Neural cell (in vitro differentiated cells): ENCODE results near the gene DRAP1. TPM values are rescaled to one million over a fixed set of nuclear protein-coding genes. Genes with fewer than 3 reads are reported as not detected.

Experiments
- H2AFZ ChIP-seq: fragments of 200-600, 300-800 bp; sonication (generic), shearing (Covaris generic); 2 replicates; pipeline ENCODE4 v1.6.0; 2014; ENCODE audit warnings: low read depth, mild to moderate bottlenecking, antibody characterized with exemption, low read length, moderate library complexity
- H3F3A ChIP-seq: fragments of 200-600 bp; shearing (Covaris generic); 2 replicates; pipeline ENCODE4 v1.6.1; 2016; ENCODE audit warnings: mild to moderate bottlenecking, moderate library complexity, mixed read lengths, antibody characterized with exemption, low read length; ENCODE audit not compliant: insufficient read depth, poor library complexity, severe bottlenecking
- H3K27ac ChIP-seq: fragments of 200-600, 300-800 bp; sonication (generic), shearing (Covaris generic); 2 replicates; pipeline ENCODE4 v1.5.1; 2014; ENCODE audit warnings: mild to moderate bottlenecking, low read length, moderate library complexity
- H3K27me3 ChIP-seq: fragments of 300-800, 200-600 bp; sonication (generic), shearing (Covaris generic); 2 replicates; pipeline ENCODE4 v1.6.0; 2014; ENCODE audit warnings: mild to moderate bottlenecking, low read depth, low read length, moderate library complexity; ENCODE audit not compliant: insufficient read depth
- H3K36me3 ChIP-seq: fragments of 300-800, 200-600 bp; sonication (generic), shearing (Covaris generic); 2 replicates; pipeline ENCODE4 v1.5.1; 2014; ENCODE audit warnings: mild to moderate bottlenecking, antibody characterized with exemption, low read length, moderate library complexity; ENCODE audit not compliant: insufficient read depth
- H3K4me2 ChIP-seq: fragments of 300-800, 200-600 bp; sonication (generic), shearing (Covaris generic); 2 replicates; pipeline ENCODE4 v1.6.0; 2014; ENCODE audit warnings: mild to moderate bottlenecking, low read length
- H3K4me3 ChIP-seq: fragments of 300-800, 200-600 bp; sonication (generic), shearing (Covaris generic); 2 replicates; pipeline ENCODE4 v1.5.1; 2014; ENCODE audit warnings: mild to moderate bottlenecking, low read length, moderate library complexity
- H3K79me2 ChIP-seq: fragments of 200-600 bp; shearing (Covaris generic); replicated peaks from 2 replicates; pipeline ENCODE4 v1.6.0; 2014; ENCODE audit warnings: mild to moderate bottlenecking, low read length, moderate library complexity; ENCODE audit not compliant: insufficient read depth
- H3K9ac ChIP-seq: fragments of 300-800, 200-600 bp; sonication (generic), shearing (Covaris generic); 2 replicates; pipeline ENCODE4 v1.6.1; 2016; ENCODE audit warnings: mild to moderate bottlenecking, low read length, mixed read lengths
- H3K9me2 ChIP-seq: fragments of 200-600 bp; shearing (Covaris generic); 2 replicates; pipeline ENCODE4 v1.6.1; 2016; ENCODE audit warnings: mild to moderate bottlenecking, low read length, mixed read lengths; ENCODE audit not compliant: insufficient read depth
- H3K9me3 ChIP-seq: fragments of 200-600, 300-800 bp; sonication (generic), shearing (Covaris generic); 2 replicates; pipeline ENCODE4 v1.6.1; 2016; ENCODE audit warnings: mild to moderate bottlenecking, mixed run types, low read length, moderate library complexity, mixed read lengths
- H4K20me1 ChIP-seq: fragments of 200-600 bp; shearing (Covaris generic); 2 replicates; pipeline ENCODE4 v1.6.1; 2016; ENCODE audit warnings: mild to moderate bottlenecking, mixed run types; ENCODE audit not compliant: insufficient read depth
- EP300 ChIP-seq: fragments of 450-650 bp; conservative IDR thresholded peaks from 2 replicates; pipeline ENCODE4 v1.6.1; 2014; ENCODE audit warnings: antibody characterized with exemption, mild to moderate bottlenecking, moderate library complexity; ENCODE audit not compliant: poor library complexity, severe bottlenecking
- EZH2 ChIP-seq: fragments of 200-600, 300-800 bp; shearing (Covaris generic), sonication (generic); IDR thresholded peaks from 2 replicates; pipeline ENCODE4 v1.6.1; 2014; ENCODE audit warnings: antibody characterized with exemption, low read length, borderline replicate concordance, mild to moderate bottlenecking; ENCODE audit not compliant: insufficient read depth, poor library complexity, severe bottlenecking
- MXI1 ChIP-seq: fragments of 450-650 bp; conservative IDR thresholded peaks from 2 replicates; pipeline ENCODE4 v1.6.1; 2014; ENCODE audit warnings: antibody characterized with exemption, mild to moderate bottlenecking; ENCODE audit not compliant: poor library complexity, severe bottlenecking
- POLR2AphosphoS5 ChIP-seq: IDR thresholded peaks from 2 replicates; pipeline ENCODE4 v1.6.1; 2012
- RAD21 ChIP-seq: fragments of 450-650 bp; conservative IDR thresholded peaks from 2 replicates; pipeline ENCODE4 v1.6.1; 2014; ENCODE audit warnings: antibody characterized with exemption, mild to moderate bottlenecking, moderate library complexity
- polyA plus RNA-seq: library from polyadenylated mRNA; depleted of rRNA; stranded (reverse); fragments of >200 nt; gene quantifications from 2 replicates; pipeline ENCODE4 v1.2.3, GENCODE V29; 2014
- TF ChIP-seq, protein P1 (sequence below): fragments of 450-650 bp; IDR thresholded peaks from 2 replicates; pipeline ENCODE4 v1.5.1; 2014; ENCODE audit warnings: antibody characterized with exemption, mild to moderate bottlenecking, moderate library complexity; ENCODE audit not compliant: poor library complexity, severe bottlenecking
- TF ChIP-seq, protein P2 (sequence below): IDR thresholded peaks from 2 replicates; pipeline ENCODE4 v1.6.1; 2012; ENCODE audit warnings: borderline replicate concordance

The DRAP1 gene
- polyA plus RNA-seq, 1 donor from 2014 or later: 242 TPM

DNA sequence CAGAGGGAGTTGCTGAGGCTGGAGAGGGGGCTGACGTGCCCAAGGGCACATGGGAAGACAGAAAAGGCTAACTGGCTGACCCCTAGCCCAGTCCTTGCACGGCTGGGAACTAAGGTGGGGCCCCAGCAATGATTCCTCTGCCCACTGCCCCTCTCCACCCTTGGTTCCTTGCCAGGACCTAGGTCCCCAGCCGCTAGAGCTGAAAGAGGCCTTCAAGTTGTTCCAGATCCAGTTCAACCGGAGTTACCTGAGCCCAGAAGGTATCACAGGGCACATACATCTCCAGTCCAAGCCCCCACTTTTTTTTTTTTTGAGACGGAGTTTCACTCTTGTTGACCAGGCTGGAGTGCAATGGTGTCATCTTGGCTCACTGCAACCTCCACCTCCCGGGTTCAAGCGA lies 39.2 kb upstream of the DRAP1 start:
- no peak overlapping the region for H2AFZ ChIP-seq
- no peaks in the 10 kb centered on the region for H3F3A ChIP-seq
- no peak overlapping the region for H3K4me2 ChIP-seq
- no peaks in the 10 kb centered on the region for H3K9me3 ChIP-seq
- H3K9me2 ChIP-seq: no peaks in the 10 kb centered on the region
- H3K27me3 ChIP-seq: no peaks in the 10 kb centered on the region
- H3K36me3 ChIP-seq: no peaks in the 10 kb centered on the region
- no peak overlapping the region for H3K27ac ChIP-seq
- H3K9ac ChIP-seq: no peak overlapping the region
- peaks cover 3% of the 10 kb centered on the region for H3K79me2 ChIP-seq
- no peaks in the 10 kb centered on the region for H4K20me1 ChIP-seq
- no peak overlapping the region for H3K4me3 ChIP-seq
- no peak for TF ChIP-seq EZH2

DNA sequence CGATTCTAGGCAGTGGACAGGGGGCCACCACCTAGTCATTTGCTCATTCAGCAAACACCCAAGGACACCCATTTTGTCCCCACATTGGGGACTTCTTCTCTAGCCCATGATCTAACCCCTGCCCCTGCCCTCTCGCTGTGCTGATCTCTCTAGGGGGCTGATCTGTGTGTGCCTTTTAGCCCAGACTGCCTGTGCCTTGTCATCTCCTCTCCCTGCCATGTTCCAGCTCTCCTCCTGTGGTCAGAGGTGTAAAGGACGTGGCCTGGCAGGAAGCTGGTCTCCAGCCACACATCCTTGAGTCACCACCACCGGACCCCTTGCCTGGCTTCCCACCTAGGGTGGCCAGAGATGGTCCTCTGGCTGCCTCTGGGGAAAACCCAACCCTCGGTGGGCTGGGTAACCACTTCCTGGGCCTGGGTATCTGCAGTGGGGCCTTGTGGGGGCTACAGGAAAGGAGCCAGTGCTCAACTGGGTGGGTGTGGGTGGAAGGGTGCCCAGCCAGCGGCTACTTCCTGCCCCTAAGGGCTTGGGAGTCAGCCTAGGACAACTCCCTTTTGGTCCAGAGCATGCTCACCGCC lies 38.3 kb upstream of the DRAP1 start:
- Histone ChIP-seq H3K36me3 (no peaks in the 10 kb centered on the region), H4K20me1 (no peaks in the 10 kb centered on the region), H2AFZ (no peak overlapping the region), H3K27ac (no peak overlapping the region), H3K27me3 (no peaks in the 10 kb centered on the region), H3K79me2 (peaks cover 8% of the 10 kb centered on the region), H3F3A (no peaks in the 10 kb centered on the region), H3K9ac (no peak overlapping the region), H3K9me2 (no peaks in the 10 kb centered on the region), H3K4me3 (no peak overlapping the region), H3K4me2 (no peak overlapping the region), H3K9me3 (no peaks in the 10 kb centered on the region)
- TF ChIP-seq EP300 (no peak), RAD21 (no peak), POLR2AphosphoS5 (no peak), EZH2 (no peak), MXI1 (no peak)
- TF ChIP-seq, protein P1, sequence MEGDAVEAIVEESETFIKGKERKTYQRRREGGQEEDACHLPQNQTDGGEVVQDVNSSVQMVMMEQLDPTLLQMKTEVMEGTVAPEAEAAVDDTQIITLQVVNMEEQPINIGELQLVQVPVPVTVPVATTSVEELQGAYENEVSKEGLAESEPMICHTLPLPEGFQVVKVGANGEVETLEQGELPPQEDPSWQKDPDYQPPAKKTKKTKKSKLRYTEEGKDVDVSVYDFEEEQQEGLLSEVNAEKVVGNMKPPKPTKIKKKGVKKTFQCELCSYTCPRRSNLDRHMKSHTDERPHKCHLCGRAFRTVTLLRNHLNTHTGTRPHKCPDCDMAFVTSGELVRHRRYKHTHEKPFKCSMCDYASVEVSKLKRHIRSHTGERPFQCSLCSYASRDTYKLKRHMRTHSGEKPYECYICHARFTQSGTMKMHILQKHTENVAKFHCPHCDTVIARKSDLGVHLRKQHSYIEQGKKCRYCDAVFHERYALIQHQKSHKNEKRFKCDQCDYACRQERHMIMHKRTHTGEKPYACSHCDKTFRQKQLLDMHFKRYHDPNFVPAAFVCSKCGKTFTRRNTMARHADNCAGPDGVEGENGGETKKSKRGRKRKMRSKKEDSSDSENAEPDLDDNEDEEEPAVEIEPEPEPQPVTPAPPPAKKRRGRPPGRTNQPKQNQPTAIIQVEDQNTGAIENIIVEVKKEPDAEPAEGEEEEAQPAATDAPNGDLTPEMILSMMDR: no peak
- TF ChIP-seq, protein P2, sequence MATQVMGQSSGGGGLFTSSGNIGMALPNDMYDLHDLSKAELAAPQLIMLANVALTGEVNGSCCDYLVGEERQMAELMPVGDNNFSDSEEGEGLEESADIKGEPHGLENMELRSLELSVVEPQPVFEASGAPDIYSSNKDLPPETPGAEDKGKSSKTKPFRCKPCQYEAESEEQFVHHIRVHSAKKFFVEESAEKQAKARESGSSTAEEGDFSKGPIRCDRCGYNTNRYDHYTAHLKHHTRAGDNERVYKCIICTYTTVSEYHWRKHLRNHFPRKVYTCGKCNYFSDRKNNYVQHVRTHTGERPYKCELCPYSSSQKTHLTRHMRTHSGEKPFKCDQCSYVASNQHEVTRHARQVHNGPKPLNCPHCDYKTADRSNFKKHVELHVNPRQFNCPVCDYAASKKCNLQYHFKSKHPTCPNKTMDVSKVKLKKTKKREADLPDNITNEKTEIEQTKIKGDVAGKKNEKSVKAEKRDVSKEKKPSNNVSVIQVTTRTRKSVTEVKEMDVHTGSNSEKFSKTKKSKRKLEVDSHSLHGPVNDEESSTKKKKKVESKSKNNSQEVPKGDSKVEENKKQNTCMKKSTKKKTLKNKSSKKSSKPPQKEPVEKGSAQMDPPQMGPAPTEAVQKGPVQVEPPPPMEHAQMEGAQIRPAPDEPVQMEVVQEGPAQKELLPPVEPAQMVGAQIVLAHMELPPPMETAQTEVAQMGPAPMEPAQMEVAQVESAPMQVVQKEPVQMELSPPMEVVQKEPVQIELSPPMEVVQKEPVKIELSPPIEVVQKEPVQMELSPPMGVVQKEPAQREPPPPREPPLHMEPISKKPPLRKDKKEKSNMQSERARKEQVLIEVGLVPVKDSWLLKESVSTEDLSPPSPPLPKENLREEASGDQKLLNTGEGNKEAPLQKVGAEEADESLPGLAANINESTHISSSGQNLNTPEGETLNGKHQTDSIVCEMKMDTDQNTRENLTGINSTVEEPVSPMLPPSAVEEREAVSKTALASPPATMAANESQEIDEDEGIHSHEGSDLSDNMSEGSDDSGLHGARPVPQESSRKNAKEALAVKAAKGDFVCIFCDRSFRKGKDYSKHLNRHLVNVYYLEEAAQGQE: no peak
